SHP77 treated with DMSO at 0.1 percent for 48 hours (cell line): Measurements from ENCODE around the gene TAF4.
"Not testable (repeated sequence)": the region's sequence is repeated elsewhere in the genome, so short reads cannot be mapped to it uniquely, and the experiment has no call there.

Source experiments
- DNase-seq: peaks from one replicate; lab custom pipeline; 2025; lab: John Stamatoyannopoulos, UW

Gene TAF4

DNA sequence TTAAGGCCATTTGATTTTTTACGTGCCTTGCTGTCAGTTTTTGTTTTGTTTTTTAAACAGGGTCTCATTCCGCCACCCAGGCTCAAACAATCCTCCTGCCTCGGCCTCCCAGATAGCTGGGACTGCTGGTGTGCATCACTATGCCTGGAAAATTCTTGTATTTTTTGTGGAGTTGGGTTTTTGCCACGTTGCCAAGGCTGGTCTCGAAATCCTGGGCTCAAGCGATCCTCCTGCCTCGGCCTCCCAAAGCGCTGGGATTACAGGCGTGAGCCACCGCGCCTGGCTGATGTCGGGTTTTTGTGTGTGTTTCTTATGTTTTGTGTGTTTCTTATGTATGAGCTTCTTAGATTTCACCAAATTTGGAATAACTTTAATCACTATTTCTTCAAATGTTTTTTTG lies 104.8 kb downstream of the TAF4 start:
- no peak for DNase-seq

DNA sequence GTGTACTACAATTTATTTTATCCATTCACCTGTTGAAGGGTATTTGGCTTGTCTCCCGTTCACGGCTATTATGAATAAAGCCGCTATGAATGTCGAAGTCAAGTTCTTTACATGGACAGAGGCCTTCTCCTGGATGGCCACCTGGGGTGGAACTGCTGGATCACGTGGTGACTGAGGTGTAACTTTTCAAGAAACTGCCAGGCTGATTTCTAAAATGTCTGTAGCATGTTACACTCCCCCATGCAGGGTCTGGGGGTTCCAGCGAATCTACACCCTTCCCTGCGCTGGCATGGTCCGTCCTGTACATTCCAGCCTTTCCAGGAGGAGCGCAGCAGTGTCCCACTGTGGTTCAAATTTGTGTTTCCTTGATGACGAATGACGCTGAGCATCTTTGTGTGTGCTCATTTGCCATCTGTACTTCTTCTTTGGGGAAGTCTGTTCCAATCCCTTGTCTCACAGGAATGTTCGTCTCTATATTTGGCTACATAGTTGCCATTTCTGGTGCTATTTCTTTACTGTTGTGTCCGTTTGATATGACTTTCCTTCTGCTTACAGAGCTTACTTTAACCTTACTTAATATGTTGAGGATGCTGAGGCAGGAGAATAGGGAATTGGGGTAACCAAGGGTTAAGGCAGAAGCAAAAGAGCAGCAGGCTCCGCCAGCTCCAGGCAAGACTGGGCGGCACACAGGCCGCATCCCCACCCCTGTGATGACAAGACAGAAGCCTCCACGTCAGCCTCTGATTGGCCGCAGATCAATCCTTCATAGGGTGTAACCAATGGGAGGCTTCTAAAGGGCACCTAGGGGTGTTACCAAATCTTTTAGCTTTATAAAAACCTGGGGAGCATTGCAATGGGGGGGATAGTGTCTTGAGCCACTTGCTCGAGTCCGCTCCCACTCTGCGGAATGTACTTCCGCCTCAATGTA lies 106.6 kb downstream of the TAF4 start:
- DNase-seq = no peak

DNA sequence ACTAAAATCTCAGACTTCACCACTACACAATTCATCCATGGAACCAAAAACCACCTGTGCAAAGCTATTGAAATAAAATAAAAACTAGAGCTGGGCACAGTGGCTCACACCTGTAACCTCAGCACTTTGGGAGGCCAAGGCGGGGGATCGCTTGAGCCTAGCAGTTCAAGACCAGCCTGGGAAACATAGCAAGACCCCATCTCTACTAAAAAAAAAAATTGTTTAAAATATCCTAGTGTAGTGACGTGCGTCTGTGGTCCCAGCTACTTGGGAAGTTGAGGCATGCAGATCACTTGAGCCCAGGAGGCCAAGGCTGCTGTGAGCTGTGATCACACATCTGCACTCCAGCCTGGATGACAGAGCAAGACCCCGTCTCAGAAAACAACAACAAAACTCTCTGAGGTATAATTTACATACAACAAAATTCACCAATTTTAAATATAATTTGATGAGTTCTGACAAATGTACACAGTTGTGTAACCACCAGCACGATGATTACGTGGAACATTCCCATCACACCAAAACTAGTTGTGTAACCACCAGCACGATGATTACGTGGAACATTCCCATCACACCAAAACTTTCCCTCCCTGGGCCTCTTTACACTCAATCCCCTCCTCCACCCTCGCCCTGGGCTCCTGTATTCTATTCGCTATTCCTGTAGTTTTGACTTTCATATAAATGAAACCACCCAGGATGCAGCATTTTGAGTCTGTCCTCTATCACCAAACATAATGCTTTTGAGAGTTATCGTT lies 107.5 kb downstream of the TAF4 start:
- no peak for DNase-seq

DNA sequence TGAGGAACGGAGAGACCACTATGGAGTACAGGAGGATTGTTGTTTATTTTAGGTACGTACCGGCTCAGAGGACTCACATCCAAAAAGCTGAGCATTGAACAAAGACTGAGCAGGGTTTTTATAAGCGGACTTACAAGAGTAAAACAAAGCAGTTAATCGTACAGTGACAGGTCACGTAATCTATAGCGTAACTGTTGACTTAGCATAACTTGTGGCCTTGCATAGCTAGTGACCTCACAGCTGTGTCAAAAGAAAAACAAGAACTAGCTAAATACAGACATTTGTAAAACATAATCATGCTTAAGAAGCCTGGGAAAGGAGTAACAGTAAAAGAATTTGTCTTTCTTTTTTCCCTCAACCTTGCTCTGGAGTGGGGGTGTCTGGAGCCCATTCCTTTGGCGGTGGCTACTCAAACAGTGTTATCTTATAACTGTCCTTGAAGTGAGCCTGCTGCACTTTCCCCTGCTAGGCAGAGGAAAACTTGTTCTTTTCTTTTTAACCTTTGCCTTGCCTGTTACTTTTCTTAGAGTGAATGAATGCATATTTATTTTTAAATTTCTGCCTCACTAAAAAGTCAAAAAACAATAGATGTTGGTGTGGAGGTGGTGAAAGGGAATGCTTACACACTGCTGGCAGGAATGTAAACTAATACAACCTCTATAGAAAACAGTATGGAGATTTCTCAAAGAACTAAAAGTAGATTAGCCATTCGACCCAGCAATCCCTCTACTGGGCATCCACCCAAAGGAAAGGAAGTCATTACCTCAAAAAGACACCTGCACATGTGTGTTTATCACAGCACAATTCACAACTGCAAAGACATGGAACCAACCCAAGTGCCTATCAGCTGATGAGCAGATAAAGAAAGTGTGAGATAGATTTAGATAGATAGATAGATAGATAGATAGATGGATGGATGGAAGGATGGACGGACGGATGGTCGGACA lies 109.0 kb downstream of the TAF4 start:
- peak; percentile 22 for DNase-seq

DNA sequence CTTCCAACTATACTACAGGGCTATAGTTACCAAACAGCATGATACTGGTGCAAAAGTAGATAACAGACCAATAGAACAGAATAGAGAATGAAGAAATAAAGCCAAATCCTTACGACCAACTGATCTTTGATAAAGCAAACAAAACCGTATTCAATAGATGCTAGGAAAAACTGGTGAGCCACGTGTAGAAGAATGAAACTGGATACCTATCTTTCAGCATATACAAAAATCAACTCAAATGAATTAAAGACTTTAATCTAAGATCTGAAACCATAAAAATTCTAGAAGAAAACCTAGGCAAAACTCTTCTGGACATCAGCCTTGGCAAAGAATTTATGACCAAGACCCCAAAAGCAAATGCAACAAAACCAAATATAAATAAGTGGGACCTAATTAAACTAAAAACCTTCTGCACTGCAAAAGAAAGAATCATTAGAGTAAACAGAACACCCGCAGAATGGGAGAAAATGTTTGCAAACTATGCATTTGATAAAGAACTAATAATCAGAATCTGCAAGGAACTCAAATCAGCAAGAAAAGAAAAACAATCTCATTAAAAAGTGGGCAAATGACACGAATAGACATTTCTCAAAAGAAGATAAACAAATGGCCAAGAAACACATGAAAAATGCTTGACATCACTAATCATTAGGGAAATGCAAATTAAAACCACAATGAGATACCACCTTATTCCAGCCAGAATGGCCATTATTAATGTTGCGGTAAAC lies 109.8 kb downstream of the TAF4 start:
- no peak for DNase-seq

DNA sequence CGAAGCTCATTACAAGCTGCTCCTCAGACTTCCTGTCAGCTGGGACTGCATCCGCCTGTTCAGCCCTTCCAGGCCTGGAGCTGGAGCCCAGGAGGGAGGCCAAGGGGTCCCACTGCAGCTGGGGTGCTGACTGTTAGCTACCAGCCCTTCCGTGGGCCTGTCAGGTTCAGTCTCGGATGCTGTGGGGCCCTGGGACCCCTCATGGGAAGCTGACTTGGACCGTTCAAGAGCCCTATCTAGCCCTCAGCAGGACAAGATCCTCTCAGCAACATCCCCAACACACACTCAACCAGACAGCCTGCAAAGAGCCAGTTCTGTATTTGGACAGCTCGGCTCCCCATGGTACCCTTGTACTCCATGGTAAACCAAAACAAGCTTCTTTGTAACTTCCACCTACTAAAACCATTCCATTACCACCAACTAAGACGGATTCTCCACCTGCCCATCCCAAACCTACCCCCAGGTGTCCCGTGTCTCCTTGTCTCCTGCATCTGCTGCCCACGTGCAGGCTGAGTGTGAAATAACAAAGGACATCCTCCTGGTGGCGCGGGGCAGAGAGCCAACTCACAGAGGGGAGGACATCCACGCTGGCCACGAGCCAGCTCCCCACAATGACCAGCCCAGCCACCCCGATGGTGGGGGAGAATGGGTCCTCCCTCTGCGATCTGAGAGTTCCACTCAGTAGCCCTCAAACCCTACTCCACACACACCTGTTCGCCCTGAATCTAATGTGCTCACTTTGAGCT lies 111.2 kb downstream of the TAF4 start:
- DNase-seq = peak; percentile 79

DNA sequence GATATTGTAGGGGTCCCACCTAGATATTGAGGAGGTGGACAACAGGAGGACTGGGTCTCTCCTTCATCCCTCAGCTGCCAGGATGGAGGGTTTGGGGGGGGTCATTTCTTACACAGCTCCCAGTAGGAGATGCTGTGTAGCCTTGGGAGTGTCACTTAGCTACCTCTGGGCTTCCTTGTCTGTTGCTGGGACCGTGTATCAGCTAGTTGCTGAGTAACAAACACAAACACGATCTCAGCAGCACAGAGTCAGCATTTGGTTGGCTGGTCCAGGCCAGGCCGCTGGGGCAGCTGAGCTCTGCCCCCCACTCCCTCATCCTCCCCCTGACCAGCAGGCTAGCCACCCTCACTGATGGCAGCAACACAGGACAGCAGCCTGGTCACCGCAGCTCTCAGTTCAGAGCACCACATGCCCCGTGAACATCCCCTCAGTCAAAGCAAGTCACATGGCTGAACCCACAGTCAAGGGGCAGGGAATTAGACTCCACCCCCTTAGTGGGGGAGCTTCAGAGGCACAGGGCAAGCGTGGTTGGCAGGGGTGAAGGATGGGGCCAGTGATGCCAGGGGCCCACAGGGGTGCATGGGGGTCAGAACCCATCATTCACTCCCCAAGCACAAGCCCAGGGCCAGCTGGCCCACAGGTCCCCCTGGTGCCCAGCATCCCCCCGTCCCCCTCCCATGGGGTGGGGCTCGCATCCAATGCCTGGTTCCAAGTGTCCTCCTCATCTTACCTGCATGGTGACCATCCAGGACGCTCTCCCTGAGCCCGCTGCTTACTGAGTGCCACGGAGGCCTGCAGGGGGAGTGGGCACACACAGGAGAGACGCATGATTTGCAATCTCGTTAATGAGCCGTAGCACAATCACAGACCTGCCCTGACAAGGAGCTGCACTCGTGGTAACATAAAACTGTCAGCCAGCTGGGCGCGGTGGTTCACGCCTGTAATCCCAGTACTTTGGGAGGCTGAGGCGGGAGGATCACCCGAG lies 112.4 kb downstream of the TAF4 start:
- peak; percentile 18 for DNase-seq

DNA sequence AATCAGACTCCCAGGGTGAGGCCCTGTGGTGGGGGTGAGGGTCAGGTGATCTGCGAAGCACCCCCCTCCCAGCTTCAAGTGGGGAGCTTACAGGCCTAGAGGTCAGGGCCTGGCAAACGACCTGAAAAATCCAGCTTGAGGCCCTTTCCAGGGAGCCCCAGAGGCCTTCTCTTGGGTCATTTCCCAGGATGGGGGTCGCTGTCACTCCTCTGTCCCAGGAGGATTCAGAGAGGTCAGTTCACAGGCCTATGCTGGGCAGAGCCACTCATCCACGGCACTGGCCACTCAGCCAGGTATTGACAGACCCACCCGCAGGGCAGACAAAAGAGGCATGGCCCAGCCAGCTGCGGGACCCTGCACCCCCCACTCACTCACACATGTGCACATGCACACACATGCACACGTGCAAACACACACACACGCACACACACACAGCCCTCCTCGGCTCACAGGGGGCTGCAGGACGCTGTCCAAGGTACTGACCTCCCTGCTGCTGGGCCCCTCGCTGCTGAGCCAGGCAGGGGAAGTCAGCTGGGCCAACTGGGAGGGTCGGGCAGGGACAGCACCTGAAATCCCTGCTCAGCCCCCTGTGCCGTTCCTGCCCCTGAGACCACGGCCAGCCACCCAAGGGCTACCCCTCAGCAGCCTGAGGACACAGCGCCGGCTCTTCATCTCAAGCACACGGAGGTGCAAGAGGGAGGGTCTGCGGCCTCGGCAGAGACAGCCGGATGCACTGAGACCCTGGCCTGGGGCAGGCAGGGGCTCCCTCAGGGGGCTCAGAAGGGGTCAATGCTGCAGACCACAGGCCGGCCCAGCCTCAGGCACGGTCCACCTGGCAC lies 113.8 kb downstream of the TAF4 start:
- DNase-seq = no peak

DNA sequence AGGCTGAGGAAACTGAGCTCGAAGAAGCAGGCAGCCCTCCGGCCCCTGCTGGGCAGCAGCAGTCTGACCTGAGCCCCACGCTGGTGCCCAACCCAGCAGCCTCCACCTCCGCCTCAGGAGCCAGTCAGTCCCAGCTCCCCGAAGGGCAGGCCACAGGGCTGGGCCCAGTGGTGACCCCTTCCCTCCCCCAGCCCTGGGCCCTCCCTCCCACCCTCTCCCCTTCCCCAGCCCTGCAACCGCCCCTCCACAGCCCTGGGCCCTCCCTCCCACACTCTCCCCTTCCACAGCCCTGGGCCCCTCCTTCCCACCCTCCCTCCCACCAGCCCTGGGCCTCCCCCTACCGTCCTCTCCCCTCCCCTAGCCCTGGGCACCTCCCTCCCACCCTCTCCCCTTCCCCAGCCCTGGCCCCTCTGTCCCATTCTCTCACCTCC lies 115.0 kb downstream of the TAF4 start:
- DNase-seq = no peak

DNA sequence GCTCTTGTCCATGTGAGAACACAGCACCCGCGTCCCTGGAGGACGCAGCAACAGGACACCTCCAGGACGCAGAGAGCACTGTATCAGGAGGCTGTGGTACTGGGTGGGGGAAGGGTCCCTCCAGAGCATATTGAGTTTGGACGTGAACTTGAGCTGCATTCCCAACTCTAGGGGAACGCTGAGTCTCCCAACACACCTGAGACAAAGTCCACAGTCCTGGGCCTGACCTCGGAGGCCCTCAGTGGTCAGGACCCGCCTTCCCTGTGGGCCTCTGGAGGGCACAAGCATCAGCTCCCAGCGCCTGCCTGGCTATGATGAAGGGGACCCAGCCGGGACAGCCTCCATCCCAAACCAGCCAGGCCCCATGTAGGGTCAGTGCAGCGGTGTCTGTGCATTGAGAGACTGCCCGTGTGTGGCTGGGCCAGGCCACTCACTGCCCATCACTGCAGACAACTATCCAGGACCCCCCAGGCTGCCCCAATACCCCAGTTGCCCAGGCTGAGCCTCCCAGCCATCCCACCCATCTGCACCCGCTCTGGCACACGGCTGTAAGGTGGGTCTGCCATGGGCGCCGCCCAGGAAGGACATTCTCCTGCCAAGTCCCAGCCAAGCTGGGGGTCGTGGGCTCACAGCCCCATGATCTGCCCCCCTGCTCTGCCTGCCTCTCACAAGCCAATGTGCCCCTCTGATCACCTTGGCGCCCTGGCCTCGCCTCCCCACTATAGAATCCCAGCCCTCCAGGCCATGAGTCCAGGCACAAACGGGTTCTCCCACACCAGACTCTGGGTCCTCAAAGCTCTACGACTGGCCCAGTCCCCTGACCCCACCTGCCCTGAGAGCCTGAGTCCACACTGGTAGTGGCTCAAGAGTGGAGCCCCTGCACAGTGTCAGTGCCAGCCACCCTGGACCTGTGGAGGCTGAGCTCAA lies 115.7 kb downstream of the TAF4 start:
- DNase-seq = no peak

DNA sequence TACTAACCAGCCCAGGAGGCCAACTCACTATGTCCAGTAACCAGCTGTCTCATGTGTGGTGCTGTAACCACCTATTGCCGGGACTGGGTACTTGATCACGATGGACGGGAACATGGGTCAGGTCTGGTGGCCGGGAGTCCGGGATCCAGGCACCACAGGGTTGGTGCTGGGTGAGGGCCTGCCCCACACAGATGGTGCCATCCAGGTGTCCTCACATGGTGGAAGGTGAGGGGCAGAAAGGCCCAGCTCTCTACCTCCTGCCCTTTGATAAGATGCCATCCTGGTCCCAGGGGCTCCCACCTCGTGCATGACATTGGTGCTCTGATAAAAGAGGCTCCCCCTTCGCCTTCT lies 116.3 kb downstream of the TAF4 start:
- DNase-seq = no peak

DNA sequence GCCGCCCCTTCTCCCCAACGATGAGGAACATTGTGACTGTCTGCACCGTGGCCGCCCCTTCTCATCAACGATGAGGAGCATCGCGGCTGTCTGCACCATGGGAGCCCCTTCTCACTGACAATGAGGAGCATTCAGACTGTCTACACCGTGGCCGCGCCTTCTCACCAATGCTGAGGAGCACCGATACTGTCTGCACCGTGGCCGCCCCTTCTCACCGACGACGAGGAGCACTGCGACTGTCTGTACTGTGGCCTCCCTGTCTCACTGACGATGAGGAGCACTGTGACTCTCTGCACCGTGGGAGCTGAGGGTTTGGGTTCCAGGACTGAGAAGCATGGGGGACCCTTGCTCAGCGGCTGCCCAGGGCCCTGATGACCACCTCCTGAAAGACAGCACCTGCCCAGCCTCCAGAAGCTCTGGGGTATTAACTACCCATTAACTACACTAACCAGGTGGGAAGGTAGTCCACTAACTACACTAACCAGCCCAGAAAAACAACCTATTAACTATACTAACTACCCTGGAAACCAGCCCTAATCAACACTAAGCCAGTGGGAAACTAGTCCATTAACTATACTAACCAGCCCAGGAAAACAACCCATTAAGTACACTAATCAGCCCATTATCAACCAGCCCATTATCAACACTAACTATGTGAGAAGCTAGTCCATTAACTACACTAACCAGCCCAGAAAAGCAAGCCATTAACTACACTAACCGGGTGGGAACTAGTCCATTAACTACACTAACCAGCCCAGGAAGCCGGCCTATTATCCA lies 116.9 kb downstream of the TAF4 start:
- DNase-seq = no peak

DNA sequence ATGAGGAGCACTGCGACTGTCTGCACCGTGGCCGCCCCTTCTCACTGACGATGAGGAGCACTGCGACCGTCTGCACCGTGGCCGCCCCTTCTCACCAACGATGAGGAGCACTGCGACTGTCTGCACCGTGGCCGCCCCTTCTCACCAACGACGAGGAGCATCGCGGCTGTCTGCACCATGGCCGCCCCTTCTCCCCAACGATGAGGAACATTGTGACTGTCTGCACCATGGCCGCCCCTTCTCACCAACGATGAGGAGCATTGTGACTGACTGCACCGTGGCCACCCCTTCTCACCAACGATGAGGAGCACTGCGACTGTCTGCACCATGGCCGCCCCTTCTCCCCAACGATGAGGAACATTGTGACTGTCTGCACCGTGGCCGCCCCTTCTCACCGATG lies 117.6 kb downstream of the TAF4 start:
- DNase-seq = not testable (repeated sequence)

DNA sequence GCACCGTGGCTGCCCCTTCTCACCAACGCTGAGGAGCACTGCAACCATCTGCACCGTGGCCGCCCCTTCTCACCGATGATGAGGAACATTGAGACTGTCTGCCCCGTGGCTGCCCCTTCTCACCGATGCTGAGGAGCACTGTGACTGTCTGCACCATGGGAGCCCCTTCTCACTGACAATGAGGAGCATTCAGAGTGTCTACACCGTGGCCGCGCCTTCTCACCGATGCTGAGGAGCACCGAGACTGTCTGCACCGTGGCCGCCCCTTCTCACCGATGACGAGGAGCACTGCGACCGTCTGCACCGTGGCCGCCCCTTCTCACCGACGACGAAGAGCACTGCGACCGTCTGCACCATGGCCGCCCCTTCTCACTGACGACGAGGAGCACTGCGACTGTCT lies 120.2 kb downstream of the TAF4 start:
- not testable (repeated sequence) for DNase-seq

DNA sequence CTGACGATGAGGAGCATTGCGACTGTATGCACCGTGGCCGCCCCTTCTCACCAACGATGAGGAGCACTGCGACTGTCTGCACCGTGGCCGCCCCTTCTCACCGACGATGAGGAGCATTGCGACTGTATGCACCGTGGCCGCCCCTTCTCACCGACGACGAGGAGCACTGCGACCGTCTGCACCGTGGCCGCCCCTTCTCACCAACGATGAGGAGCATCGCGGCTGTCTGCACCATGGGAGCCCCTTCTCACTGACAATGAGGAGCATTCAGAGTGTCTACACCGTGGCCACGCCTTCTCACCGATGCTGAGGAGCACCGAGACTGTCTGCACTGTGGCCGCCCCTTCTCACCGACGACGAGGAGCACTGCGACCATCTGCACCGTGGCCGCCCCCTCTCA lies 120.7 kb downstream of the TAF4 start:
- DNase-seq = not testable (repeated sequence)

DNA sequence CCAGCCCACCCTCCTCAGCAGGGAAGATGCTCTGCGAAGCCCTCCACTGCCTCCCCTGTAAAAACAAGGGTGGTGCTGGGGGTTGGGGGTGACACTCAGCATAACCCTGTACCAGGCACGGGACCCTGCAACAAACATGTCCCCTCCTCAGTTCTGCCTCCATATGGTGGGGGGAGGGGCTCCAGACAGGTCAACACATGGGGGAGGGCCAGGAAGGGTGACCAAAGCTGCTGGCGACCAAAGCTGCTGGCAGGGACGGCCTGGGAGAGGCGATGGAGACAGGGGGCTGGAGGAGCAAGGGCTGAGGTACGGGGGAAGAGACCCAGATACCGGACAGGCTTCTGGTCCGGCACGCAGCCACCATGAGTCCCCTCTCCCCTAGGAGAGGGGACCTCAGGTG lies 123.2 kb downstream of the TAF4 start:
- DNase-seq = no peak
